Lower leg skin (tissue), 3 donors: ENCODE results near the gene MBD5.

Experiments used
- CTCF ChIP-seq, 3 donors: fragments of 450-650 bp; IDR thresholded peaks; one replicate each; pipeline ENCODE4 v1.5.1; 2016; ENCODE audit warnings: antibody characterized with exemption in 3 of 3, mild to moderate bottlenecking in 3 of 3, moderate library complexity in 2 of 3
- POLR2A ChIP-seq, 2 donors: fragments of 450-650 bp; IDR thresholded peaks; one replicate each; pipeline ENCODE4 v1.6.1; 2016 to 2017; ENCODE audit warnings: antibody characterized with exemption in 2 of 2, mild to moderate bottlenecking in 1 of 2, moderate library complexity in 1 of 2

DNA sequence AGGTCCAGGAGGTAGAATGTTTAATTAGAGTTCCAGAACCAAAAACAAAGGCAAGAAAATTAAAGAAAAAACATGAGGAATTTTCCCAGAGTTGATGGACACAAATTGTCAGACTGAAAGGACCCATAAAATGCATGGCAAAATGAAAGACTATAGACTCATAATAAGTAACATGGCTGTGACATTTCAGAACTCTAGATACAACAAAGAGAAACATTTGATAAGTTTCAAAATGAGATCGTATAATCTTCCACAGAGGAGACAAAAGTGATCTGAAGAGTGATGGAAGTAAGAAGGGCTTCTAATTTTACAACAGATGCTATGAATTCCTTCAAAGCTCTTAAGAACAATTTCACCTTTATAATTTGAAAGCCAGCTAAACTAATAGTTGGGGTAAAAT, 20.8 kb upstream of the MBD5 start:
- TF ChIP-seq CTCF (IDR thresholded peaks at IDR 0.05) (no peak), POLR2A (IDR thresholded peaks at IDR 0.05) (no peak)
